RWPE1 (cell line): Measurements from ENCODE around the gene BEX5.
"Not testable (repeated sequence)": the region's sequence is repeated elsewhere in the genome, so short reads cannot be mapped to it uniquely, and the experiment has no call there.

Experiments
- CTCF ChIA-PET: fragments of 350-600 bp; sonication (Branson Sonifier 250); formaldehyde crosslinking; extraction: SDS; loops from one replicate; lab custom pipeline; 2021; lab: Yijun Ruan, JAX
- POLR2A ChIA-PET: fragments of 400-600 bp; formaldehyde crosslinking; extraction: SDS; loops from one replicate; lab custom pipeline; 2020; ENCODE audit warnings: antibody characterized with exemption; ENCODE audit not compliant: low non-redundant PET; lab: Yijun Ruan, JAX
- DNase-seq: peaks from one replicate; pipeline ENCODE4 v3.0.0; 2012; ENCODE audit warnings: low spot score
- H3K27ac ChIP-seq: fragments of 450-650 bp; 2 replicates; pipeline ENCODE4 v1.5.1; 2017
- CTCF ChIP-seq: fragments of 450-650 bp; conservative IDR thresholded peaks from 2 replicates; pipeline ENCODE4 v1.5.1; 2017; ENCODE audit warnings: low read depth, mild to moderate bottlenecking

The BEX5 gene

GRCh38 chrX:102155806-102156179 is at the start of gene BEX5:
TSS of gene BEX5 (minus strand) at chrX:102155977. CDS start at chrX:102154265, 1,712 bp downstream.
- CTCF ChIA-PET = no interaction called here
- POLR2A ChIA-PET = no interaction called here
- TF ChIP-seq CTCF = no peak
- DNase-seq = peak; percentile 12
- H3K27ac ChIP-seq = no peak within 1 kb of the TSS

GRCh38 chrX:102185967-102186720 is 30.4 kb upstream of the BEX5 start:
- ChIA-PET POLR2A (no interaction called here), CTCF (no interaction called here)
- H3K27ac ChIP-seq = no peak overlapping the region
- TF ChIP-seq CTCF = no peak
- no peak for DNase-seq

- POLR2A ChIA-PET = no interaction called here
- TF ChIP-seq CTCF = no peak
- DNase-seq = no peak
- CTCF ChIA-PET = no interaction called here
- H3K27ac ChIP-seq = no peak overlapping the region
These were observed 624 bp downstream of the BEX5 start for GRCh38 chrX:102154900-102155805.

GRCh38 chrX:102154218-102154860 is 1.4 kb downstream of the BEX5 start:
- DNase-seq = no peak
- TF ChIP-seq CTCF = no peak
- no peak overlapping the region for H3K27ac ChIP-seq
- ChIA-PET CTCF (no interaction called here), POLR2A (no interaction called here)

- POLR2A ChIA-PET, CTCF ChIA-PET, H3K27ac ChIP-seq, DNase-seq: not testable (repeated sequence)
These were observed 13.5 kb downstream of the BEX5 start, which contains the start of gene TCEAL6 for GRCh38 chrX:102142274-102142673. TSS of gene TCEAL6 (minus strand) at chrX:102142481.

- CTCF ChIA-PET, H3K27ac ChIP-seq, POLR2A ChIA-PET, DNase-seq: not testable (repeated sequence)
These were observed 14.1 kb downstream of the BEX5 start for GRCh38 chrX:102141631-102142030.

- CTCF ChIA-PET, DNase-seq, POLR2A ChIA-PET, H3K27ac ChIP-seq: not testable (repeated sequence)
These were observed 14.9 kb downstream of the BEX5 start for GRCh38 chrX:102140876-102141275.
